ENCODE data around the gene OR9K2. TPM values are rescaled to one million over a fixed set of nuclear protein-coding genes. Genes with fewer than 3 reads are reported as not detected.

The OR9K2 gene, protein sequence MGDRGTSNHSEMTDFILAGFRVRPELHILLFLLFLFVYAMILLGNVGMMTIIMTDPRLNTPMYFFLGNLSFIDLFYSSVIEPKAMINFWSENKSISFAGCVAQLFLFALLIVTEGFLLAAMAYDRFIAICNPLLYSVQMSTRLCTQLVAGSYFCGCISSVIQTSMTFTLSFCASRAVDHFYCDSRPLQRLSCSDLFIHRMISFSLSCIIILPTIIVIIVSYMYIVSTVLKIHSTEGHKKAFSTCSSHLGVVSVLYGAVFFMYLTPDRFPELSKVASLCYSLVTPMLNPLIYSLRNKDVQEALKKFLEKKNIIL
- not detected for polyA plus RNA-seq (2012; ENCODE audit: insufficient read length, low read depth)

- TF ChIP-seq POLR2AphosphoS5 (IDR thresholded peaks at IDR 0.05; ENCODE audit: low read depth, low read length) (no peak), TAF1 (IDR thresholded peaks at IDR 0.05; ENCODE audit: borderline replicate concordance, insufficient read depth, low read length) (no peak), SIN3A (IDR thresholded peaks at IDR 0.05; ENCODE audit: borderline replicate concordance, insufficient read depth, low read length) (no peak), FOXP2 (optimal IDR thresholded peaks at IDR 0.05; ENCODE audit: borderline replicate concordance, extremely low read depth, extremely low read length, insufficient read depth) (no peak)
- TF ChIP-seq, protein P1, sequence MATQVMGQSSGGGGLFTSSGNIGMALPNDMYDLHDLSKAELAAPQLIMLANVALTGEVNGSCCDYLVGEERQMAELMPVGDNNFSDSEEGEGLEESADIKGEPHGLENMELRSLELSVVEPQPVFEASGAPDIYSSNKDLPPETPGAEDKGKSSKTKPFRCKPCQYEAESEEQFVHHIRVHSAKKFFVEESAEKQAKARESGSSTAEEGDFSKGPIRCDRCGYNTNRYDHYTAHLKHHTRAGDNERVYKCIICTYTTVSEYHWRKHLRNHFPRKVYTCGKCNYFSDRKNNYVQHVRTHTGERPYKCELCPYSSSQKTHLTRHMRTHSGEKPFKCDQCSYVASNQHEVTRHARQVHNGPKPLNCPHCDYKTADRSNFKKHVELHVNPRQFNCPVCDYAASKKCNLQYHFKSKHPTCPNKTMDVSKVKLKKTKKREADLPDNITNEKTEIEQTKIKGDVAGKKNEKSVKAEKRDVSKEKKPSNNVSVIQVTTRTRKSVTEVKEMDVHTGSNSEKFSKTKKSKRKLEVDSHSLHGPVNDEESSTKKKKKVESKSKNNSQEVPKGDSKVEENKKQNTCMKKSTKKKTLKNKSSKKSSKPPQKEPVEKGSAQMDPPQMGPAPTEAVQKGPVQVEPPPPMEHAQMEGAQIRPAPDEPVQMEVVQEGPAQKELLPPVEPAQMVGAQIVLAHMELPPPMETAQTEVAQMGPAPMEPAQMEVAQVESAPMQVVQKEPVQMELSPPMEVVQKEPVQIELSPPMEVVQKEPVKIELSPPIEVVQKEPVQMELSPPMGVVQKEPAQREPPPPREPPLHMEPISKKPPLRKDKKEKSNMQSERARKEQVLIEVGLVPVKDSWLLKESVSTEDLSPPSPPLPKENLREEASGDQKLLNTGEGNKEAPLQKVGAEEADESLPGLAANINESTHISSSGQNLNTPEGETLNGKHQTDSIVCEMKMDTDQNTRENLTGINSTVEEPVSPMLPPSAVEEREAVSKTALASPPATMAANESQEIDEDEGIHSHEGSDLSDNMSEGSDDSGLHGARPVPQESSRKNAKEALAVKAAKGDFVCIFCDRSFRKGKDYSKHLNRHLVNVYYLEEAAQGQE (IDR thresholded peaks at IDR 0.05; ENCODE audit: insufficient read depth in 1 of 2, low read depth in 2 of 2, low read length in 2 of 2) = no peak
These were observed at the start of gene OR9K2 for GRCh38 chr12:55126106-55126505. OR9K2 (plus strand) TSS chr12:55126406; CDS start chr12:55129835, 3,429 bp downstream.

DNA sequence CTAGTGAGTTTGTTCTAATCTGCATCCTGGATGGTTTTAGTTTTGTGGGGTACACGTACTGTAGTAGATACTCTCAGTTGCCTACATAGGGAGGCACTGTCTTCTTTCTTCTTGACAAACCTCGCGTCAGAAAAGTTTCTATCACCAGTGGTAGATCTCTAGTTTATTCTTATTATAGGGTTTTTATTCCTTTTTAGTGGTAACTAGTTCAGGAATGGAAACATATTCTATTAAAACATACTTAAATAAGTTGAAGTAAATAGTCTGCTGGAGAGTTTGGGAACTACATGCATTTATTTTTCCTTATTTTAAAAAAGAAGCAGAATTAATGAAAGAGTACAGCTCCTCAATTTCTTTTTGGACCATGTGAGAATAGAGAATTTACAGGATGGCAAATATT is 33.6 kb upstream of the OR9K2 start:
- TF ChIP-seq, protein P1 (IDR thresholded peaks at IDR 0.05; ENCODE audit: insufficient read depth in 1 of 2, low read depth in 2 of 2, low read length in 2 of 2) = no peak
- TF ChIP-seq SIN3A (IDR thresholded peaks at IDR 0.05; ENCODE audit: borderline replicate concordance, insufficient read depth, low read length) (no peak), FOXP2 (optimal IDR thresholded peaks at IDR 0.05; ENCODE audit: borderline replicate concordance, extremely low read depth, extremely low read length, insufficient read depth) (no peak), TAF1 (IDR thresholded peaks at IDR 0.05; ENCODE audit: borderline replicate concordance, insufficient read depth, low read length) (no peak), POLR2AphosphoS5 (IDR thresholded peaks at IDR 0.05; ENCODE audit: low read depth, low read length) (no peak)

- TF ChIP-seq SIN3A (IDR thresholded peaks at IDR 0.05; ENCODE audit: borderline replicate concordance, insufficient read depth, low read length) = no peak
- TF ChIP-seq, protein P1 (IDR thresholded peaks at IDR 0.05; ENCODE audit: insufficient read depth in 1 of 2, low read depth in 2 of 2, low read length in 2 of 2) = no peak
- TF ChIP-seq TAF1 (IDR thresholded peaks at IDR 0.05; ENCODE audit: borderline replicate concordance, insufficient read depth, low read length) = no peak
- TF ChIP-seq FOXP2 (optimal IDR thresholded peaks at IDR 0.05; ENCODE audit: borderline replicate concordance, extremely low read depth, extremely low read length, insufficient read depth) = no peak
- TF ChIP-seq POLR2AphosphoS5 (IDR thresholded peaks at IDR 0.05; ENCODE audit: low read depth, low read length) = no peak
These were observed 13.8 kb upstream of the OR9K2 start for GRCh38 chr12:55112378-55112875.

- TF ChIP-seq, protein P1 (IDR thresholded peaks at IDR 0.05; ENCODE audit: insufficient read depth in 1 of 2, low read depth in 2 of 2, low read length in 2 of 2) = no peak
- TF ChIP-seq POLR2AphosphoS5 (IDR thresholded peaks at IDR 0.05; ENCODE audit: low read depth, low read length) = no peak
- no peak for TF ChIP-seq TAF1 (IDR thresholded peaks at IDR 0.05; ENCODE audit: borderline replicate concordance, insufficient read depth, low read length)
These were observed 10.1 kb upstream of the OR9K2 start for GRCh38 chr12:55116152-55116551.

All from PFSK-1 (cell line).